Endothelial cell (in vitro differentiated cells): ENCODE results near the gene PHKB. TPM values are rescaled to one million over a fixed set of nuclear protein-coding genes. Genes with fewer than 3 reads are reported as not detected.

Source experiments
- DNase-seq: peaks from one replicate; pipeline ENCODE4 v3.0.0; 2021; ENCODE audit warnings: low spot score
- H3K27ac Mint-ChIP-seq: one replicate; pipeline ENCODE4 v1.8.0; 2021; ENCODE audit warnings: mixed read lengths, inconsistent platforms; ENCODE audit not compliant: unreplicated experiment
- H3K27me3 Mint-ChIP-seq: one replicate; pipeline ENCODE4 v1.8.0; 2021; ENCODE audit warnings: mild to moderate bottlenecking, moderate library complexity, mixed read lengths, inconsistent platforms; ENCODE audit not compliant: unreplicated experiment
- H3K36me3 Mint-ChIP-seq: one replicate; pipeline ENCODE4 v1.8.0; 2021; ENCODE audit warnings: mild to moderate bottlenecking, low read depth, mixed read lengths, inconsistent platforms; ENCODE audit not compliant: unreplicated experiment
- H3K4me1 Mint-ChIP-seq: one replicate; pipeline ENCODE4 v1.8.0; 2021; ENCODE audit warnings: mild to moderate bottlenecking, mixed read lengths, inconsistent platforms; ENCODE audit not compliant: unreplicated experiment
- H3K4me3 Mint-ChIP-seq: one replicate; pipeline ENCODE4 v1.8.0; 2021; ENCODE audit warnings: mild to moderate bottlenecking, mixed read lengths, inconsistent platforms; ENCODE audit not compliant: unreplicated experiment
- H3K9me3 Mint-ChIP-seq: one replicate; pipeline ENCODE4 v1.8.0; 2021; ENCODE audit warnings: mixed read lengths, inconsistent platforms; ENCODE audit not compliant: unreplicated experiment
- total RNA-seq: library from RNA; stranded (reverse); fragmentation: NEBNext Ultra II Directional; extraction: Animal tissue kit (Norgen Biotek cat#: 25700); gene quantifications from one replicate; pipeline ENCODE4 v1.2.1, GENCODE V29; 2021; ENCODE audit not compliant: unreplicated experiment
- TF ChIP-seq, protein P1 (sequence below): fragments of 200-600 bp; sonication (generic); IDR thresholded peaks from one replicate; pipeline ENCODE4 v1.5.0; 2021; ENCODE audit warnings: antibody characterized with exemption; ENCODE audit not compliant: unreplicated experiment

Gene PHKB
- total RNA-seq, 1 donor from 2014 or later = 125 TPM

DNA sequence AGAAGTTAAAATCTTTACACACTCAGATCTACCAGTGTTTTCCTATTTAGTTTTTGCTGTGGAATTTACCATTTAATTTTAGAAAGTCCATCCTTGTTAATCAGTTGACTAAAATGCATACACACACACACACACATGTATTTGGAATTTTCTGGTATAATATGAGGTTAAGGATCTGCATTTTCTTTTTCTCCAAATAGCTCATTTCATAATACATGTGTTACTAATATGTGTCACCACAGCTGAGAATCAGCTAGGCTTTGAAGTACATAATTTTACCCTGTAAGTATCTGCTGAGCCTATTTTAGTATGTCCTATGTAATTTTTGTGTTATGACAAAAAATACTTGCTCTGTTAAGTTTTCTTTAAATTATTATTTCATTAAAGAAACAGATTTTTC lies 143.2 kb downstream of the PHKB start:
- H3K4me3 Mint-ChIP-seq = no peak overlapping the region
- H3K36me3 Mint-ChIP-seq = peaks cover 14% of the 10 kb centered on the region
- TF ChIP-seq, protein P1, sequence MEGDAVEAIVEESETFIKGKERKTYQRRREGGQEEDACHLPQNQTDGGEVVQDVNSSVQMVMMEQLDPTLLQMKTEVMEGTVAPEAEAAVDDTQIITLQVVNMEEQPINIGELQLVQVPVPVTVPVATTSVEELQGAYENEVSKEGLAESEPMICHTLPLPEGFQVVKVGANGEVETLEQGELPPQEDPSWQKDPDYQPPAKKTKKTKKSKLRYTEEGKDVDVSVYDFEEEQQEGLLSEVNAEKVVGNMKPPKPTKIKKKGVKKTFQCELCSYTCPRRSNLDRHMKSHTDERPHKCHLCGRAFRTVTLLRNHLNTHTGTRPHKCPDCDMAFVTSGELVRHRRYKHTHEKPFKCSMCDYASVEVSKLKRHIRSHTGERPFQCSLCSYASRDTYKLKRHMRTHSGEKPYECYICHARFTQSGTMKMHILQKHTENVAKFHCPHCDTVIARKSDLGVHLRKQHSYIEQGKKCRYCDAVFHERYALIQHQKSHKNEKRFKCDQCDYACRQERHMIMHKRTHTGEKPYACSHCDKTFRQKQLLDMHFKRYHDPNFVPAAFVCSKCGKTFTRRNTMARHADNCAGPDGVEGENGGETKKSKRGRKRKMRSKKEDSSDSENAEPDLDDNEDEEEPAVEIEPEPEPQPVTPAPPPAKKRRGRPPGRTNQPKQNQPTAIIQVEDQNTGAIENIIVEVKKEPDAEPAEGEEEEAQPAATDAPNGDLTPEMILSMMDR = no peak
- H3K4me1 Mint-ChIP-seq = no peaks in the 10 kb centered on the region
- no peaks in the 10 kb centered on the region for H3K27me3 Mint-ChIP-seq
- no peak for DNase-seq
- H3K9me3 Mint-ChIP-seq = no peaks in the 10 kb centered on the region
- no peak overlapping the region for H3K27ac Mint-ChIP-seq

DNA sequence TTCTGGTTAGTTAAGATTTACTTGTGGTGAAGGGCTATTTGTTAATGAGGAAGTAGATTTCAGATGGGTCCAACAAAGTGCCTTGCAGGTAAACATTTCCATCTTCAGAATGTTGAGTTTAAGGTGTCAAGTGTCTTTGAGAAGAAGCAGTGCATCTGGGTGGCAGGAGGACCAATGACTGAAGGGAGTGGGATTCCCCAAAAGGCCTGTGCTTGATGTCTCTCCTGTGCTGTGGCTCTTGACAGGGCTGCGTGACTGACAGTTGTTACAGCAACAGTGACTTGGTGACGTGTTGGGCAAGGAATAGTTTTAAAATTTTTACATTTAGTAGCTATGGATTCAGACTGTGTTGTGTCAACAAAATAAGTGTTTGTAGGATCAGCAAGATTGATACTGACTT lies 149.9 kb downstream of the PHKB start:
- Mint-ChIP-seq H3K36me3 (peaks cover 24% of the 10 kb centered on the region), H3K27ac (no peak overlapping the region), H3K4me1 (peaks cover 5% of the 10 kb centered on the region), H3K4me3 (no peak overlapping the region), H3K27me3 (peaks cover 1% of the 10 kb centered on the region), H3K9me3 (no peaks in the 10 kb centered on the region)
- TF ChIP-seq, protein P1 = no peak
- no peak for DNase-seq

- H3K27ac Mint-ChIP-seq = no peak overlapping the region
- peaks cover 20% of the 10 kb centered on the region for H3K36me3 Mint-ChIP-seq
- TF ChIP-seq, protein P1 = no peak
- H3K9me3 Mint-ChIP-seq = no peaks in the 10 kb centered on the region
- peaks cover 1% of the 10 kb centered on the region for H3K27me3 Mint-ChIP-seq
- H3K4me3 Mint-ChIP-seq = no peak overlapping the region
- DNase-seq = no peak
- H3K4me1 Mint-ChIP-seq = peaks cover 5% of the 10 kb centered on the region
These were observed 150.8 kb downstream of the PHKB start for GRCh38 chr16:47611848-47612493.

DNA sequence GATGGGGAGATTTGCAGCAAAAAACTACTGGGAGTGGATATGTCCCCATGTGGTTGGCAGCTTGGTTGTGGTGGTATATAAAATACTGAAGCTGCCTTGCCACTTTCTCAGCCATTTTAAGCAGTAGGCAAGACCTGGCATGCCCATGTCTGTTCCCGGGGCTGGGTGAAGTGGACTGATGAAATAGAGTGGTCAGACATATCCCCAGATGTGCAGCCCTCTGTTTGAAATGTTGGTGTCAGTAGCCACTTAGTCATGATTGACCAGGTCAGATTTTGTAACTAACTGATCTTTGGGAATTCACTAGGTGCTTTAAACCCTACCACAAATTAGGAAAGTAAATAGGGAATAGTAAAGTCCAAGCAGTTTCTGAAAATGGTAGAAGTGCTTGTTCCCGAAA lies 151.6 kb downstream of the PHKB start:
- H3K36me3 Mint-ChIP-seq = peaks cover 15% of the 10 kb centered on the region
- no peak for DNase-seq
- H3K27ac Mint-ChIP-seq = no peak overlapping the region
- no peak overlapping the region for H3K4me3 Mint-ChIP-seq
- TF ChIP-seq, protein P1 = no peak
- peaks cover 1% of the 10 kb centered on the region for H3K27me3 Mint-ChIP-seq
- H3K9me3 Mint-ChIP-seq = no peaks in the 10 kb centered on the region
- peaks cover 5% of the 10 kb centered on the region for H3K4me1 Mint-ChIP-seq

GRCh38 chr16:47613251-47613650 lies 152.1 kb downstream of the PHKB start:
- peaks cover 13% of the 10 kb centered on the region for H3K36me3 Mint-ChIP-seq
- TF ChIP-seq, protein P1 = no peak

More at GRCh38 chr16:47613251-47613650, 152.1 kb downstream of the PHKB start:
- Mint-ChIP-seq H3K9me3 (no peaks in the 10 kb centered on the region), H3K4me3 (no peak overlapping the region), H3K27ac (no peak overlapping the region), H3K4me1 (peaks cover 9% of the 10 kb centered on the region), H3K27me3 (peaks cover 1% of the 10 kb centered on the region)
- DNase-seq = no peak
